ENCODE measurements around the gene CADM1. TPM values are rescaled to one million over a fixed set of nuclear protein-coding genes. Genes with fewer than 3 reads are reported as not detected.

CADM1 gene
- total RNA-seq, 1 donor from 2014 or later = 1.7 TPM

DNA sequence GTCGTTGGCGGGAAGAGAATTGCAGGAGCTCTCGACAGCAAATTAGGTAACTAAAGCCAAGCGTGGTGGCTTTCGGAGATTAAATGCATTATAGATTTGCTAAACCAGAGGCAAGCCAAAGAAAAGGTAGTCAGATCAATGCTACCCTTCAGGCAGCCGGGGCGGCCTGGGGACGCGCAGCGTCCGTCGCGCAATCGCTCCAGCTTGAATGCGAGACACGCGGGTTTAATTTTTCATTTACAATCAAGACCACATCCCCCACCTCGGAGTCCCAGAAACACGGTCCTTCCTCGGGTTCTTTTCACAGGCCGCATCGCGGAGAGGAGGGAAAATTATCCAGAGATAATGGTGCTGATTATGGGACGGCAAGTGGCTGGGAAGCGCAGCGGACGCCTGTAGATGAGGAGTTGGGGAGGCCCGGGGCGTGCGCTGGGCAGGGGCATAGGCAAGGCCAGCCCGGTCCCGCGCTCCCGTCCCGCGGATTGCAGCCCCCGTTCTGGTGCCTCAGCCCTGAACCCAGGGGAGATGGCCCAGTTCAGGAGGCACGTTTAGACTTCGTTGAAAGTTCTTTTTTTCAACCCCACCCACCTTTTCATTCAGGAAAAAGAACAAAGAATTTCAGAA is 350.4 kb downstream of the CADM1 start:
- H3K36me3 Mint-ChIP-seq (ENCODE audit: low read depth) = no peaks in the 10 kb centered on the region
- intact Hi-C loops (cut with micrococcal nuclease) = no loop called here
- H3K4me1 Mint-ChIP-seq (ENCODE audit: low read depth) = peaks cover 4% of the 10 kb centered on the region
- H3K9me3 Mint-ChIP-seq = peaks cover 4% of the 10 kb centered on the region
- no peak overlapping the region for H3K27ac Mint-ChIP-seq
- no peak overlapping the region for H3K4me3 Mint-ChIP-seq (ENCODE audit: low read depth)
- no peaks in the 10 kb centered on the region for H3K27me3 Mint-ChIP-seq (ENCODE audit: low read depth)
- no peak for DNase-seq (ENCODE audit: low spot score)

DNA sequence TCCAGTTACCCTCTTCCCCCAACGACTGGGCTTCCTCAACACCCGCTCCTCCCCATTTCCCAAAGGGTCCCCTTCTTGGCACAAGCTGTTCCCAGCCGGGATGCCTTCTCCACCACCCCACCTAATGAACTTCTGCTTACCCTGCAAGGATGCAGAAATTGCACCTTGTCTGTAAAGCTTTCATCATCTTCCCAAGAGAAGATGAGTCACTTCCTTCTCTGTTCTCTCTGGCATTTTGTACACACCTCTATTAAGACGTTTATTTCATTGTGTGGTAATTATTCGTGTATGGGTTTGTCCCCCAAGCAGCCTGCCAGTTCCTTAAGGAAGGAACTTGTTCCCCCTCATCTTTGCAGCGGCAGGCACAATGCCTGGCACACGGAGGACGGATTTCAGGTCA is 351.1 kb downstream of the CADM1 start:
- no peak for DNase-seq (ENCODE audit: low spot score)
- H3K36me3 Mint-ChIP-seq (ENCODE audit: low read depth) = no peaks in the 10 kb centered on the region
- H3K9me3 Mint-ChIP-seq = peaks cover 6% of the 10 kb centered on the region
- peaks cover 4% of the 10 kb centered on the region for H3K4me1 Mint-ChIP-seq (ENCODE audit: low read depth)
- no peak overlapping the region for H3K4me3 Mint-ChIP-seq (ENCODE audit: low read depth)
- H3K27me3 Mint-ChIP-seq (ENCODE audit: low read depth) = no peaks in the 10 kb centered on the region
- no peak overlapping the region for H3K27ac Mint-ChIP-seq
- intact Hi-C loops (cut with micrococcal nuclease) = no loop called here

DNA sequence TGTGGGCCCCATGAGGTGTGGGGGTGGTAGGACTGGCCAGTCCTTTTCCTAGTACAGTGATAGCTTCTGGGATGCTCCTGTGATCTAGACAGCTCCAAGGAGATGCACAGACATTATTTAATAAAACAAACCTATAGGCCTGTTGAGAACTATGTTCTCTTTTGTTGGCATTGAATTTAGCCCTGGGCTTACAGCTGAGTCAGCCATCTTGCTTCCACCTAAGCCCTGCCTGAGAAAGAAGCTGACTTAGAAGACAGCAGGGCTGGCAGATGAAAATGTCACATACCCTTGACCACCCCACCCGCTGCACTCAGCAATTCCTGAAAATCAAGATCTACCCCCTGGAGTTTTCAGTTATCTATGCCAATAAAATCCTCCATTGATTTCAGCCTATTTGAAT is 353.2 kb downstream of the CADM1 start:
- Mint-ChIP-seq H3K4me3 (ENCODE audit: low read depth) (no peak overlapping the region), H3K4me1 (ENCODE audit: low read depth) (peaks cover 4% of the 10 kb centered on the region), H3K27ac (no peak overlapping the region), H3K9me3 (peaks cover 17% of the 10 kb centered on the region), H3K27me3 (ENCODE audit: low read depth) (no peaks in the 10 kb centered on the region), H3K36me3 (ENCODE audit: low read depth) (no peaks in the 10 kb centered on the region)
- intact Hi-C loops (cut with micrococcal nuclease) = no loop called here
- DNase-seq (ENCODE audit: low spot score) = no peak

GRCh38 chr11:115148691-115149090 is 355.5 kb downstream of the CADM1 start:
- Mint-ChIP-seq H3K4me1 (ENCODE audit: low read depth) (peaks cover 4% of the 10 kb centered on the region), H3K36me3 (ENCODE audit: low read depth) (no peaks in the 10 kb centered on the region), H3K4me3 (ENCODE audit: low read depth) (no peak overlapping the region), H3K9me3 (peaks cover 17% of the 10 kb centered on the region), H3K27me3 (ENCODE audit: low read depth) (no peaks in the 10 kb centered on the region), H3K27ac (no peak overlapping the region)
- no peak for DNase-seq (ENCODE audit: low spot score)
- intact Hi-C loops (cut with micrococcal nuclease) = no loop called here

DNA sequence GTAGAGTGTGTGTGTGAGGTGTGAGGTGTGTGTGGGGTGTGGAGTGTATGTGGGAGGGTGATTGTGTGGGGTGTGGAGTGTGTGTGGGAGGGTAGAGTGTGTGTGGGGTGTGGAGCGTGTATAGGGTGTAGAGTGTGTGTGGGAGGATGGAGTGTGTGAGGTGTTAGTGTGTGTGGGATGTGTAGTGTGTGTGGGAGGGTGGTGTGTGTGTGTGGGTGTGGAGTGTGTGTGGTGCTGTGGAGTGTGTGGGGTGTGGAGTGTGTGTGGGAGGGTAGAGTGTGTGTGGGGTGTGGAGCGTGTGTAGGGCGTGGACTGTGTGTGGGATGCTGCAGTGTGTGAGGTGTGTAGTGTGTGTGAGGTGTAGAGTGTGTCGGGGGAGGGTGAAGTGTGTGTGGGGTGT is 356.1 kb downstream of the CADM1 start:
- Mint-ChIP-seq H3K4me1 (ENCODE audit: low read depth) (peaks cover 2% of the 10 kb centered on the region), H3K27ac (no peak overlapping the region), H3K27me3 (ENCODE audit: low read depth) (no peaks in the 10 kb centered on the region), H3K9me3 (peaks cover 17% of the 10 kb centered on the region), H3K4me3 (ENCODE audit: low read depth) (no peak overlapping the region), H3K36me3 (ENCODE audit: low read depth) (no peaks in the 10 kb centered on the region)
- intact Hi-C loops (cut with micrococcal nuclease) = no loop called here
- DNase-seq (ENCODE audit: low spot score) = no peak

DNA sequence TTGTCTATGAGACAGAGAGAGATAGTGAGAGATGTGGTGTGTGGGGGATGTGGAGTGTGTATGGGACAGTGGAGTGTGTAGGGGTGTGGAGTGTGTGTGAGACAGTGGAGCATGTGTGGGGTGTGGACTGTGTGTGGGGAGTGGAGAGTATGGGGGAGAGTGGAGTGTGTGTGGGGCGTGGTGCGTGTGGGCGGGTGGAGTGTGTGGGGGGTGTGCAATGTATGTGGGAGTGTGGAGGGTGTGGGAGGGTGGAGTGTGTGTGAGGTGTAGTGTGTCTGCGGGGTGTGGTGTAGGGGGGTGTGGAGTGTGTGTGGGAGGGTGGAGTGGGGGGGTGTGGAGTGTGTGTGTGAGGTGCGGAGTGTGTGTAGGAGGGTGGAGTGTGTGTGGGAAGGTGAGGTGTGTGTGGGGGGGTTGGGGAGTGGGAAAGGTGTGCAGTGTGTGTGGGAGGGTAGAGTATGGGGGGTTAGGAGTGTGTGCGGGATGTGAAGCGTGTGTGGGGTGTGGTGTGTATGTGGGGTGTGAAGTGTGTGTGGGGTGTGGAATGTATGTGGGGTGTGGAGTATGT is 356.9 kb downstream of the CADM1 start:
- intact Hi-C loops (cut with micrococcal nuclease) = no loop called here
- DNase-seq (ENCODE audit: low spot score) = no peak
- peaks cover 17% of the 10 kb centered on the region for H3K9me3 Mint-ChIP-seq
- H3K36me3 Mint-ChIP-seq (ENCODE audit: low read depth) = no peaks in the 10 kb centered on the region
- peak overlapping the region; percentile 23 for H3K27ac Mint-ChIP-seq
- no peak overlapping the region for H3K4me3 Mint-ChIP-seq (ENCODE audit: low read depth)
- no peaks in the 10 kb centered on the region for H3K4me1 Mint-ChIP-seq (ENCODE audit: low read depth)
- H3K27me3 Mint-ChIP-seq (ENCODE audit: low read depth) = no peaks in the 10 kb centered on the region

DNA sequence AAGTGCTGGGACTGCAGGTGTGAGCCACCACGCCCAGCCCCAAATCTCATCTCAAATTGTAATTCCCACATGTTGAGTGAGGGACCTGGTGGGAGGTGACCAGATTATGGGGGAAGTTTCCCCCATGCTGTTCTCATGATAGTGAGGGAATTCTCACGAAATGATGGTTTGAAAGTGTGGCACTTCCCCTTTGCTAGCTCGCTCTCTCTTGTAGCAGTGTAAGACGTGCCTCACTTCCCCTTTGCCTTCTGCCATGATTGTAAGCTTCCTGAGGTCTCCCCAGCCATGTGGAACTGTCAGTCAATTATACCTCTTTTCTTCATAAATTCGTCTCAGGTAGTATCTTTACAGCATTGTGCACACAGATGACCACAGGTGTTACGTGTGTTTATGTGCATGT is 357.8 kb downstream of the CADM1 start:
- Mint-ChIP-seq H3K9me3 (peaks cover 17% of the 10 kb centered on the region), H3K4me1 (ENCODE audit: low read depth) (no peaks in the 10 kb centered on the region)

GRCh38 chr11:115145324-115145723 is 358.9 kb downstream of the CADM1 start:
- H3K4me1 Mint-ChIP-seq (ENCODE audit: low read depth) = no peaks in the 10 kb centered on the region
- no peak overlapping the region for H3K4me3 Mint-ChIP-seq (ENCODE audit: low read depth)
- H3K27me3 Mint-ChIP-seq (ENCODE audit: low read depth) = peaks cover 5% of the 10 kb centered on the region
- peaks cover 17% of the 10 kb centered on the region for H3K9me3 Mint-ChIP-seq
- H3K27ac Mint-ChIP-seq = no peak overlapping the region
- DNase-seq (ENCODE audit: low spot score) = no peak
- intact Hi-C loops (cut with micrococcal nuclease) = no loop called here
- no peaks in the 10 kb centered on the region for H3K36me3 Mint-ChIP-seq (ENCODE audit: low read depth)

More for the DNA sequence above, 357.8 kb downstream of the CADM1 start:
- intact Hi-C loops (cut with micrococcal nuclease) = no loop called here
- peak overlapping the region; percentile 24 for H3K27ac Mint-ChIP-seq
- H3K27me3 Mint-ChIP-seq (ENCODE audit: low read depth) = no peaks in the 10 kb centered on the region
- no peak overlapping the region for H3K4me3 Mint-ChIP-seq (ENCODE audit: low read depth)
- H3K36me3 Mint-ChIP-seq (ENCODE audit: low read depth) = no peaks in the 10 kb centered on the region
- no peak for DNase-seq (ENCODE audit: low spot score)

DNA sequence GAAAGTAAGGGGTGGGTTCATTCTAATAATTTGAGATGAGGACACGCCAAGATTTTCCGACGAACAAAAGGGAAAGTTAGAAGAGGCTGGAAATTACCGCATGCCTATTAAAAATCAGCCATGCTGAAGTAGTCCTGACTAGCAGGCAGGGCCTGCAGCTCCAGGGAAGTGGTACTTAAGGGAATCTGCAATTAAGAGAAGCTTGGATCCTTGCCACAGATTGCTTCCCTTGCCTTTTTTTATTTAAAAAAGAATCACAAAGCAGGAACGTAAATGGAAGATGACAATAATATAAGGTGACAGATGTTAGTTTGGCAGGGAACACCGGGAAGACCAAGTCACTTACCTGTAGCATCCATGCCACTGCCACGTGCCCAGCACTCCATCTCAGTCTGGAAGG is 359.3 kb downstream of the CADM1 start:
- intact Hi-C loops (cut with micrococcal nuclease) = no loop called here
- Mint-ChIP-seq H3K4me3 (ENCODE audit: low read depth) (no peak overlapping the region), H3K27me3 (ENCODE audit: low read depth) (peaks cover 7% of the 10 kb centered on the region)

GRCh38 chr11:115144014-115144413 is 360.2 kb downstream of the CADM1 start:
- Mint-ChIP-seq H3K36me3 (ENCODE audit: low read depth) (no peaks in the 10 kb centered on the region), H3K27ac (no peak overlapping the region), H3K27me3 (ENCODE audit: low read depth) (peaks cover 7% of the 10 kb centered on the region), H3K4me1 (ENCODE audit: low read depth) (no peaks in the 10 kb centered on the region), H3K9me3 (peaks cover 15% of the 10 kb centered on the region), H3K4me3 (ENCODE audit: low read depth) (no peak overlapping the region)
- intact Hi-C loops (cut with micrococcal nuclease) = no loop called here
- DNase-seq (ENCODE audit: low spot score) = no peak

More for the DNA sequence above, 359.3 kb downstream of the CADM1 start:
- Mint-ChIP-seq H3K4me1 (ENCODE audit: low read depth) (no peaks in the 10 kb centered on the region), H3K9me3 (peaks cover 17% of the 10 kb centered on the region), H3K27ac (no peak overlapping the region), H3K36me3 (ENCODE audit: low read depth) (no peaks in the 10 kb centered on the region)
- no peak for DNase-seq (ENCODE audit: low spot score)

DNA sequence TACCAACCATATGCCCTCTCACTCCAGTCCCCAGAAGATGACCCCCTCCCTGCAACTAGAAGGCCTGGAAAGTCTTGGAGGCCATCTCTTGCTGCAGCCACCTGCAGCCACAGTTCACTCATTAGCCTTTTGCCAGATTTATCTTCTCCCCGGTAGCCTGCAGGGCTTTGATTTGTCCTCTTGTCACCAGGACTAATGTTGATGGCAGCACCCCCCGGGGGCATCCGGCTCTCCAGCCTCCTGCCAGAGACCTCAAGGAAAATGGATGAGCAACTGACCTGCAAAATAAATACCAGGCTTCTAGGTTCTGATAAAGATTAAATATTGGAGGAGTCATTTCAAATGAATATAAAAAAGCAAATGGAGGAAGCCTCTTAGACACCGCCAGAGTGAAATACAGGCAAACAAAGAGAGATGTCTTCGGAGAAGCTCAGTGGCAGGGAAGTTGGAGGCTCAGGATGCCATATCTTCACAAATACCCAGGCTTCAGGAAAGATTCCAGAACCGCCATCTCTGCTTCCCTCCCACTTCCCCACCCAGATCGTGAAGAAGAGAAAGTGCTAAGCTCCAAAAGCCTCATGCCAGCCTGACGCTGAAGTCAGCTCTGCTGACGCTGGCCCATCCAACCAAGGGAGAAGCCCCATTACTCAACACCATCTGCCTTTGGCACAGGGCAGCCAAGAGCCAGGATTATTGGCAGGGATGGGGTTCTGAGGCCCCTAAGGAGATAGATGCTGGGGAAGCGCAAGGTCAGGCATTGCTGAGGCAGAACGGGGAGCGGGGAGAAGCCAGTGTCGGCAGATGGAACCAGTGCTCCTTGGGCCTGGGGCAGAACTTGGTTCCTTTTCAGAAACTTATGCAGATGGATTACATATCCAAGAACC is 362.7 kb downstream of the CADM1 start:
- no peak for DNase-seq (ENCODE audit: low spot score)
- Mint-ChIP-seq H3K27ac (no peak overlapping the region), H3K4me1 (ENCODE audit: low read depth) (no peaks in the 10 kb centered on the region)

GRCh38 chr11:115135936-115136335 is 368.3 kb downstream of the CADM1 start:
- Mint-ChIP-seq H3K36me3 (ENCODE audit: low read depth) (no peaks in the 10 kb centered on the region), H3K4me1 (ENCODE audit: low read depth) (no peaks in the 10 kb centered on the region), H3K9me3 (no peaks in the 10 kb centered on the region), H3K27me3 (ENCODE audit: low read depth) (peaks cover 5% of the 10 kb centered on the region), H3K4me3 (ENCODE audit: low read depth) (no peak overlapping the region), H3K27ac (no peak overlapping the region)
- no peak for DNase-seq (ENCODE audit: low spot score)
- intact Hi-C loops (cut with micrococcal nuclease) = no loop called here

More for the DNA sequence above, 362.7 kb downstream of the CADM1 start:
- intact Hi-C loops (cut with micrococcal nuclease) = no loop called here
- peaks cover 7% of the 10 kb centered on the region for H3K27me3 Mint-ChIP-seq (ENCODE audit: low read depth)
- no peaks in the 10 kb centered on the region for H3K36me3 Mint-ChIP-seq (ENCODE audit: low read depth)
- no peak overlapping the region for H3K4me3 Mint-ChIP-seq (ENCODE audit: low read depth)
- peaks cover under 1% of the 10 kb centered on the region for H3K9me3 Mint-ChIP-seq

GRCh38 chr11:115134926-115135325 is 369.3 kb downstream of the CADM1 start:
- no peaks in the 10 kb centered on the region for H3K27me3 Mint-ChIP-seq (ENCODE audit: low read depth)
- no peak overlapping the region for H3K27ac Mint-ChIP-seq
- H3K36me3 Mint-ChIP-seq (ENCODE audit: low read depth) = no peaks in the 10 kb centered on the region
- intact Hi-C loops (cut with micrococcal nuclease) = no loop called here
- H3K9me3 Mint-ChIP-seq = no peaks in the 10 kb centered on the region
- DNase-seq (ENCODE audit: low spot score) = no peak
- H3K4me1 Mint-ChIP-seq (ENCODE audit: low read depth) = no peaks in the 10 kb centered on the region
- H3K4me3 Mint-ChIP-seq (ENCODE audit: low read depth) = no peak overlapping the region

All from activated T-helper 2 cell treated with anti-CD3 and anti-CD28 coated beads, Interferon-gamma antibody, Interleukin-2, Interleukin-4, amounts not matched to agents 10 μg/mL and 5 μg/mL and 100 μg/mL, durations not matched to agents 14 hours and 24 hours and 36 hours (primary cell).